Fibroblast of pulmonary artery (primary cell): ENCODE measurements around the gene FGF2.
"Not testable (repeated sequence)": the region's sequence is repeated elsewhere in the genome, so short reads cannot be mapped to it uniquely, and the experiment has no call there.

ENCODE experiments used
- DNase-seq: peaks from one replicate; pipeline ENCODE4 v3.0.0-alpha.2; 2010; ENCODE audit warnings: low read depth
- H3K4me3 ChIP-seq: replicated peaks from 2 replicates; pipeline ENCODE4 v1.5.1; 2011; ENCODE audit warnings: low read depth, mild to moderate bottlenecking, control low read depth, low read length, moderate library complexity
- CTCF ChIP-seq: IDR thresholded peaks from 2 replicates; pipeline ENCODE4 v1.5.1; 2011; ENCODE audit warnings: mild to moderate bottlenecking, control low read depth, low read length, inconsistent platforms; ENCODE audit errors: missing control alignments

The FGF2 gene

GRCh38 chr4:122785099-122785498 lies 41.5 kb upstream of the FGF2 start:
- no peak overlapping the region for H3K4me3 ChIP-seq
- no peak for DNase-seq
- TF ChIP-seq CTCF: no peak

- DNase-seq, H3K4me3 ChIP-seq: not testable (repeated sequence)
Observed at GRCh38 chr4:122786296-122786695, 40.3 kb upstream of the FGF2 start.

- not testable (repeated sequence) for DNase-seq
Observed at GRCh38 chr4:122786920-122787319, 39.7 kb upstream of the FGF2 start.

GRCh38 chr4:122787940-122788339 lies 38.7 kb upstream of the FGF2 start:
- TF ChIP-seq CTCF: no peak
- no peak for DNase-seq
- H3K4me3 ChIP-seq: no peak overlapping the region

More at GRCh38 chr4:122786920-122787319, 39.7 kb upstream of the FGF2 start:
- H3K4me3 ChIP-seq: not testable (repeated sequence)

- no peak for DNase-seq
Observed at GRCh38 chr4:122788935-122789334, 37.7 kb upstream of the FGF2 start.

GRCh38 chr4:122793811-122794210 lies 32.8 kb upstream of the FGF2 start:
- DNase-seq: no peak
- TF ChIP-seq CTCF: no peak
- H3K4me3 ChIP-seq: no peak overlapping the region

More at GRCh38 chr4:122788935-122789334, 37.7 kb upstream of the FGF2 start:
- TF ChIP-seq CTCF: no peak
- H3K4me3 ChIP-seq: no peak overlapping the region

GRCh38 chr4:122796801-122797404 lies 29.7 kb upstream of the FGF2 start:
- TF ChIP-seq CTCF: no peak
- no peak overlapping the region for H3K4me3 ChIP-seq
- no peak for DNase-seq

- no peak overlapping the region for H3K4me3 ChIP-seq
- no peak for TF ChIP-seq CTCF
- DNase-seq: no peak
Observed at GRCh38 chr4:122797405-122798094, 29.1 kb upstream of the FGF2 start.
